DOHH2 (cell line): Measurements from ENCODE around the gene DNAH11.

Experiments
- CTCF ChIP-seq: fragments of 200-600 bp; sonication (generic); IDR thresholded peaks from one replicate; pipeline ENCODE4 v1.5.1; 2014; ENCODE audit warnings: antibody characterized with exemption, mild to moderate bottlenecking, low read depth, low read length; ENCODE audit not compliant: poor library complexity, severe bottlenecking
- EZH2phosphoT487 ChIP-seq: fragments of 200-600 bp; sonication (generic); IDR thresholded peaks from 2 replicates; pipeline ENCODE4 v1.6.1; 2017; ENCODE audit warnings: borderline replicate concordance, mild to moderate bottlenecking, antibody characterized with exemption, low read length, moderate library complexity, mixed read lengths

GRCh38 chr7:21946222-21946709 is 403.4 kb downstream of the DNAH11 start:
- TF ChIP-seq CTCF (no peak), EZH2phosphoT487 (no peak)
